Testis (tissue), 2 donors: Measurements from ENCODE around the gene MEIKIN.

Source experiments
- POLR2A ChIP-seq: fragments of 450-650 bp; IDR thresholded peaks from one replicate; pipeline ENCODE4 v1.6.1; 2017; ENCODE audit warnings: antibody characterized with exemption, mild to moderate bottlenecking, moderate library complexity
- TF ChIP-seq, protein P1 (sequence below), 3 experiments: fragments of 450-650 bp in 2 of 3; fragments of 200-600 bp in 1 of 3; sonication (generic) in 1 of 3; IDR thresholded peaks; one replicate each; pipeline ENCODE4 v1.5.1; 2016 to 2019; ENCODE audit warnings: antibody characterized with exemption in 3 of 3, mild to moderate bottlenecking in 2 of 3, moderate library complexity in 1 of 3

DNA sequence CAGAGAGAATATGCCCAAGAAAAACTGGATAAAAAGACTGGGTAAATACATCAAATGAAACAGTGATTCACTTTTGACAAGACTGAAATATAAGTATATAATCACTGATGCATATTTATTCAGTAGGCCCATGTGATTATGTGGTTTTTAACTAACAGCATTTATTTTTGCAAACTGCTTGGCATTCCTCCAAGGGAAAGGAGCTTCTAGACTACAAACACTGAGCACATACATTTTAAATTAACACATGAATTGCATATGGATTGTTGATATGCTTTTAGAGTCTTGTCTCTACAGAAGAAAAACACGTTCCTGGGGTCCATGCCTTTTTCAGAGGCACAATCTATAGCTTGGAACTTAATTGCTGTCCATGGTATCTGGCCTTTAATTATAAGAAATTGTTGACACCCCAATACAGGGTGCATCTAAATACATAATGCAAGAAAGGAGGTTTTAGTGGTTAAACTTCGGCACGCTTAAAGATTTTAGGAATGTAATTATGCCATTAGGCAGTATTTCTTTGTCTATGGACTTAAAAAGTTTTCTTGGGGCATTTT, 6.9 kb upstream of the MEIKIN start:
- TF ChIP-seq, protein P1, sequence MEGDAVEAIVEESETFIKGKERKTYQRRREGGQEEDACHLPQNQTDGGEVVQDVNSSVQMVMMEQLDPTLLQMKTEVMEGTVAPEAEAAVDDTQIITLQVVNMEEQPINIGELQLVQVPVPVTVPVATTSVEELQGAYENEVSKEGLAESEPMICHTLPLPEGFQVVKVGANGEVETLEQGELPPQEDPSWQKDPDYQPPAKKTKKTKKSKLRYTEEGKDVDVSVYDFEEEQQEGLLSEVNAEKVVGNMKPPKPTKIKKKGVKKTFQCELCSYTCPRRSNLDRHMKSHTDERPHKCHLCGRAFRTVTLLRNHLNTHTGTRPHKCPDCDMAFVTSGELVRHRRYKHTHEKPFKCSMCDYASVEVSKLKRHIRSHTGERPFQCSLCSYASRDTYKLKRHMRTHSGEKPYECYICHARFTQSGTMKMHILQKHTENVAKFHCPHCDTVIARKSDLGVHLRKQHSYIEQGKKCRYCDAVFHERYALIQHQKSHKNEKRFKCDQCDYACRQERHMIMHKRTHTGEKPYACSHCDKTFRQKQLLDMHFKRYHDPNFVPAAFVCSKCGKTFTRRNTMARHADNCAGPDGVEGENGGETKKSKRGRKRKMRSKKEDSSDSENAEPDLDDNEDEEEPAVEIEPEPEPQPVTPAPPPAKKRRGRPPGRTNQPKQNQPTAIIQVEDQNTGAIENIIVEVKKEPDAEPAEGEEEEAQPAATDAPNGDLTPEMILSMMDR (IDR thresholded peaks at IDR 0.05): no peak
- no peak for TF ChIP-seq POLR2A
